Midbrain (tissue), 1 donor: ENCODE measurements around the gene NBPF11.
"Not testable (repeated sequence)": the region's sequence is repeated elsewhere in the genome, so short reads cannot be mapped to it uniquely, and the experiment has no call there.

ENCODE experiments used
- DNase-seq: peaks from one replicate; lab custom pipeline; 2025; lab: John Stamatoyannopoulos, UW

The NBPF11 gene

DNA sequence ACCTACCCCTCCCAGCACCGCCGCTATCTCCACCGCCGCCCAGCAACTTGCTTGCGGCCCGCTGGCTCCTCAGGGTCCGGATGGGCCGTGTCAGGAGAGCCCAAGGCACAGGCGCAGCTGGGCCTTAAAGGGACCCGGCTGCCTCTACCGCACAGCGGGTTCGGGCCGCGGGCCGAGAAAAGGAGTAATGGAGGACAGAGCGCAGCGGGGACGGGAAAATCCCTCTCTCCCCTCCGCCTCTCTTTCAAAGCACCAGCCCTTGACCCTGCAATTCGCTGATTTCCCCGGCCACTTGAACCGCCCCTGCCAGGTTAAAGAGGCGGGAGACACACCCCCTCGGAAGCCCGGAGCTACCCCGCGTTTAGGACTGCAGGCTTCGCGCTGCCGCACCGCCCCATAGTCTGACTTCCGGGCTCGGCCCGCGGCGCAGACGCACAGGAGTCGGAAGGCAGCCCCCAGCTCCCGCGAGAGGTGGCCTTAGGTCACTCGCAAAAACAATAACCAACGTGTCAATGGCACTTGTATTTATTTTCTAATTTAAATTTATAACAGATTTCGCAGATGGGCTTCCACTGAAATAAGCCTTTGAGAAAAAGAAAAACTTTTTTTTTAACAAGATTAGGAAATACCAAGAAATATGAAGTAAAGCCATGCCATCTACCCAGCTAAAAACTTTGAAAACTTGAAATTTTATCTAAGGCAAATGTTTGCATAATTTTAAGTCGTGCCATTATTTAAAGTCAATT is at the start of gene NBPF11:
TSS of gene NBPF11 (minus strand) at position 371 of the 746 bp plus-strand sequence. CDS start 25,278 bp downstream, outside the sequence.
- DNase-seq: peak; percentile 71

DNA sequence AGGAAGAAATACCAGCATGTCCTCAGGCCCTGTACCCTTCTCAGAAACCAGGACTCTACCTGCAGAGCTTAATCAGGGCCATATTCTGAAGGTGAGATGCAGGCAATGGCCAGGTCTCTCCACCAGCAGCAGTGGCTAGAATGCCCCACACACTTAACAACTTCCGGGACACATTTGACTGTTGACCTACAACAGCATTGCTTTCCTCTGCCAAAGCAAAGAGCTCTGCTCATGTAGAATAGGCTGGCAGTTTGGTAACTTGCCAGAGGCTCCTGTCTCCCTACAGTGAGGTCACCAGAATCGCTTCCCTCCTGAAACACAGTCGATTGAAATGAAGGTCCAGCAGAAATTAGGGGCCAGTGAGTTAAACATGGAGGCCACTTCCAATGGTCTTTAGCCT is 45.3 kb upstream of the NBPF11 start:
- DNase-seq: not testable (repeated sequence)

GRCh38 chr1:148196949-148197348 is 44.9 kb upstream of the NBPF11 start:
- DNase-seq: not testable (repeated sequence)

DNA sequence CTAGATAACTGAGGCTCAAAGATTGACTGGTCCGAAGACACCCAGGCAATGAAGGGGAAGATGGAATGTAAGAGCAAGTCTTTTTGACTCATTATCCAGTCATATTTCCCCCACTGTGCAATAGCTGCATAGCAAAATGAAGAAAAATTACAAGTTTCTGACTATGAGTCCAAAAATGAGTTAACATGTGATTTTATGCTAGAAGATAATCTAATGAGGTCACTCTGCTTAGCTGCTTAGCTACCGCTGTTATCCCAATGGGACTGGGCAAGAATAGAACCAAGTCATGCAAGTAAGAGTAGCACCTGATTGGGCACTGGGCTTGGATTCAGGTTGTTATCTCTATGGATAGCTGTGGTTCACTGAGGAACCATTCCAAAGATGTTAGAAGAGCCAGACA is 43.0 kb upstream of the NBPF11 start:
- DNase-seq: not testable (repeated sequence)

GRCh38 chr1:148188768-148189167 is 36.7 kb upstream of the NBPF11 start:
- not testable (repeated sequence) for DNase-seq

DNA sequence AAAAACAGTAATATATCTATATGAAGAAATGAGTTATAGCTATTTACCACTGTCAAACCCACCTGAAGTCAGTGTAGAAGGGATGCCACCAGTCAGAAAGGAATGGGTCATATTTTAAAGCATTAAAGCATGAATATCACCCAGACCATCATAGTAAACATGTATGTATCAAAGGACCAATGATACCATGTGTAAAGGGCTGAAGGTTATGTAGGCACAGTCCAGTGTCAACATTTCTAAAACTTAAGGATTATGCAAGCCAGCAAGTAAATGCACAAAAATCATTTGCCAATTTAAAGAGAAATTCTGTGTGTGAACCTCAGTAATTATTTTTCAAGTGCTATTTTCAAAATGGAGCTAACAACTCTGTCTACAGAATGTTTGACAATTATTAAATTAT is 26.6 kb upstream of the NBPF11 start:
- not testable (repeated sequence) for DNase-seq

DNA sequence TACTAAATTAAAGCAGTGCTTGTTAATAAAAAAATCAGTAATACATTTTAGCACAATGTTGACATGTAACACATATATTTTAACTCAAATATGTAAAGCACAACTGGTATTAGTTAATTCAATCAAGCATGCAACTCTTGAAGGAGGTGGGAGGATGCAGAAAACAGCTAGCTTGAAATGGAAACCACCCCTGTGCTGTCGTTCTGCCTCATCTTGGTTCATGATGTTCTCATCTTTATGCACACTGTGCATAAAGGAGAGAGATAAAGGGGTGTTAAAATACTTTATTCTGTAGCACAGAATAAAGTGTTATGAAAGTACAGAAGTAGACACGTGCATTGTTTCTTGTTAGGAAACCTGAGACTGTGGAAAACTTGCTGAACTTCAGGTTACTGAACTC is 23.3 kb upstream of the NBPF11 start:
- not testable (repeated sequence) for DNase-seq

GRCh38 chr1:148171995-148172394 is 19.9 kb upstream of the NBPF11 start:
- DNase-seq: not testable (repeated sequence)

DNA sequence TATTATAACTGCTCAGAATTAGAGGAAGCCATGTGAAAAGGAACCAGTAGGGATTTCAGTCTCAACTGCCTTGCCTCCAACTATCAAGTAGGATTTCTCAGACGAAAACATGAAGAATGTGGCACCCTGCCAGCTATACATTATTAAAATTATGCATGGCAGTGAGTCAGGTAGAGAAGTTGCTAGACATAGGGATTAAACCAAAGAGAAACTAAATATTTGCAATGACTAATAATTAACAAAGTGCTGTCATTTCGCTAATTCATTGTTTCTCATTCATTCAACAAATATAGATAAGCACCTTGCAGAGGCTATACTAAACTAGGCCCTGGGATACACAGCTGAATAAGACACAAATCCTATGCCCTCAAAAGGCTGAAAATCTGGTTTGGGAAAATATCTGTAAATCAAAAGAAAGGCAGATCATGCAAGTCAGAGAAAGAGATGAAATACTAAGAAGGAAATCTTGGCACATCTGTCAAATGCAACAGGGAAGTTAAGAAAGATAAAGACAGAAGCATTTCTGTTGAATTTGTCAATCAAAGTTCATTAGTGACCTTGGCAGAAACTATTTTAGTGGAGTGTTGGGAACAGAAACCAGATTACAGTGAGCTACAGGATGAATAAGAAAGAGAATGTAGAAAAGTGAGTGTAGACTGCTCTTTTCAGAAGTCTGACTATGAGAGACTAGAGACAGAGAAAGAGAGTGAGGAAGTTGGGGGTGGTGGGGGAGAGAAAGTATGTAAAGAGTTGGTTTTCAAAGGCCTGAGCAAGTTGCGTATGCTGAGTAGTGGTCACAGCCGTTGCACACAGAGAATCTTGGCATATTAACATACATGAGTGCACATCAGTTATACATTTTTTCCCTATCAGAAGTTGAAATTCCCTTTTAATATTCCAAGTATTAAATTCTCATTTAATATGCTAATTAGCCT is 14.7 kb upstream of the NBPF11 start:
- DNase-seq: no peak

DNA sequence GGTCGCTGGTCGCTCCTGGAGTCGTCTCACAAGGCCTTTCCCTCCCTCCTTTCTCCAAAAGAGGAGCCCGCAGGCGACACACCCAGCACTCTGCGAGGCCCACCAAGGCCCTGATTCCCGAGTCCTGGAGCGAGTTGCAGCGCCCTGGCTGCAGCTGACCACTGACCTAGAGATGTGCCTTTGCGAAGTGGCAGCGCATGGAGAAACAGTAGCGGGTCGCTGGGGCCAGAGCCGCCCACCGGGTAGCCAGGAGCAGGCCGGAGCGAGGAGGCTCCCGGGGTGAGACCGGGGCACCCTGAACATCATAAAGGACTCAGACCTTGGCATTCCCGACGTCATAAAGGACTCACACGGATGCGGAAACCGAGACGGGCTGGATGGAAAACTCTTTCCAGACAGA is 10.3 kb upstream of the NBPF11 start:
- no peak for DNase-seq

DNA sequence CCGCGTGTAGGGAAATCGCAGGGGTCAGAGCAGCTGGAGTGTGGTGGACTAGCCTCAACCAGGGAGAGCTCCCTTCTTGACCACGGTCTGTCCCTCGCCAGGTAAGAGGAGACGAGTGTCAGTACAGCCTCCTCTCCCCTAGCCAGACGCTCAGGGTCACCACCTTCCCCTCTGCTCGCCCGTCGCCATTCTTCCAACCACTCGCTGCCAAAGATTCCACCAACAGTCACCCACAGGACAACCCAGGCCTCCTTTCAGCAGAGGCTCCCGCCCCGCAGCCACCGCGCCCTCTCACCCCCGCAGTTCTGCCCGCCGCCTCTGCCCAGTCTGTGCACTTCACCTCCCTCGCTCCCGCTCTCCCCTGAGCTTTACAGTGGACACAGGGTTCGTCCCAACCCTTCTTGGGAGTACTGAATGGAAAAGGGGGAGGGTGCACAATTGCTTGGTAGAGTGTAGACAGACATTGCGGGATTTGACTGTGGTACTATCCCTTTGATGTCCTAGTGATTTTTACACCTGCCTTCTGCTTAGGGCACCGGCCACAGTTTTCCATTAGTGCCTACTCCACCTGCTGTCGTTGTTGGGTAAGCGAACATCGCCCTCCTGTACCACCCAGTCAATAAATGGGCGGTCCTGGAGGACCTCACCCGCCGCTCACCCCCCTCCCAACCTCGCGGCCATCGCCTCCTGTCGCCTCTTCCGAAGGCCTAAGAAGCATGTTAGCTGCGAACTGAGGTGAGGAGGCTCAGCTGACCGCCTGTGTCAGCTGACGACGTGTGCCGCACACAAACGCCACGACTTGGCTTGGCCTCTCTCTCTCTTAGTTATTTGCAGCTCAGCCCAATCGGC is 9.2 kb upstream of the NBPF11 start:
- no peak for DNase-seq

DNA sequence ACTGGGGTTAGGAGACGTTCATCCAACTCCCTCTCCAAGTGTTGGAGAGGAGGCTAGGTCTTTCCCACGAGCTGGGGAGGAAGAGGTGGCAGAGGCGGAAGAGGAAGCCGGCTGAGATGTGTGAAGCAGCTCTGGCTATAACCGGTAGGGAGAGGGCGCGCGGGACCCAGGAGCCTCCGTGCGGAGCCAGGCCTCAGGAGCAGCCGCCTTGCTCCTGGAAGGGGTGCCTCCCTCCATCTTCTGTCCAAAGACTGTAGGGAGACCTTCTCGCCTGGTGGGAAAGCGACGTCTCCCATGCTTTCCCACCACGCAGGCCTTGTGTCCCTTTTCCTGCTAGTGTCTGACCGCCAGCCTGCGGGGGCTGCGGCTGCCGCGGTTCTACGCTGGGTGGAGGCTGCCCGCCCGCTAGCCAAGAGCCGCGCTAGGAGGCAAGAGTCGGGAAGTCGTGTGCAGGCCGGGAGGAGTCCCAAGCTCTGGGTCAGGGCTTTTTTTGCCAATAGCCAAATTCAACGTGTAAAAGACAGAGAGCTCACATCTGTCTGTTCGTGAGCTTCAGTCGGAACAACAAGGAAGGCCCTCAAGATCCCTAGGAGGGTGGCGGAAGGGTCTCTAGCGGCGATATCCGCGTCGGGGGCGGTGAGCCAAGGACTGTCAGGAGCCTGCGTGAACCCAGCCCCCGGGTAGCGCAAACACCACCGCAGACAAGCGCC is 8.4 kb upstream of the NBPF11 start:
- DNase-seq: no peak

DNA sequence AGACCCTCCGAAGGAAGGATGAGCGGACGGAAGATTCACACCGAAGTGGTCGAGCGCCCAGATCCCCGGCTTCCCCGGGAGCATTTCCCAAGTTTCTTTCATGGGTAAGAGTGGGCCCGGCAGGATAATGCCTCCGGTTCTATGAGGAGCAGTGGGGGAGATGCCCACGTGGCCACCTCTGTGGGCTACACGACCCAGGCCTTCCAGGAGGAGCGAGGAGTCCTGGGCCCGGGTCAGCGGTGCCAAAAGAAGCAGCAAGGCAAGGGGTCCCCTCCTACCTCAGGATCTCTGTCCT is 7.9 kb upstream of the NBPF11 start:
- DNase-seq: no peak

DNA sequence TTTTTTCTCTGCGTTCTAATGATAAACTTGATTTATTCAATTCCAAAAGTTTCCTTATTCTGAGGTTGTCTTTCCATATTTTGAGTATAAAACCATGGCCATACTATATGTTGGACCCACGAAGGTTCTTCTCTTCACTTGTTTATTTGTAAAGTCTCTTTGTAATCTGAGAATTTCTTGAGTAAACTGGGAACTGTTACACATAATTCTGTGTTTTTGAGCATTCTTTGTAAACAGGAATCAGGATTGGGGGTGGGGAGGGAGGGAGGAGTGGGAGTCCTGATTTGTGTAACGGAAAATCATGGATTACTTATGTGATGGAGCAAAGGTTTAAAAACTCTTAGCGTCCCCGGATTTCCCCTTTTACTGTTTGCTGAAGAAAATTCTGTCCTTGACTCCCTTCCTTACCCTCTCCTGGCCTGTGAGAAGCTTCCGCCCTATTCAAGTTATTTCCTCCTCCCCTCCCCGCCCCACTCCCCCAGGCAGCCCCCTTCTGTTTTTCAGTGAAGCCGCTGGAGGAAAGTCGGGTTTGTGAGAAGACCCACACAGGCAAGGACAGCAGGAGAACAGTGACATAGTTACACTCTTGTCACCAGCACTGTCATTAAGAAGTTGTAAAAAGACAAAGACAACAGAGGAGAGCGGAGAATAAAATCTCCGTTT is 6.4 kb upstream of the NBPF11 start:
- DNase-seq: no peak

- DNase-seq: not testable (repeated sequence)
These were observed 5.7 kb upstream of the NBPF11 start for GRCh38 chr1:148157803-148158202.

DNA sequence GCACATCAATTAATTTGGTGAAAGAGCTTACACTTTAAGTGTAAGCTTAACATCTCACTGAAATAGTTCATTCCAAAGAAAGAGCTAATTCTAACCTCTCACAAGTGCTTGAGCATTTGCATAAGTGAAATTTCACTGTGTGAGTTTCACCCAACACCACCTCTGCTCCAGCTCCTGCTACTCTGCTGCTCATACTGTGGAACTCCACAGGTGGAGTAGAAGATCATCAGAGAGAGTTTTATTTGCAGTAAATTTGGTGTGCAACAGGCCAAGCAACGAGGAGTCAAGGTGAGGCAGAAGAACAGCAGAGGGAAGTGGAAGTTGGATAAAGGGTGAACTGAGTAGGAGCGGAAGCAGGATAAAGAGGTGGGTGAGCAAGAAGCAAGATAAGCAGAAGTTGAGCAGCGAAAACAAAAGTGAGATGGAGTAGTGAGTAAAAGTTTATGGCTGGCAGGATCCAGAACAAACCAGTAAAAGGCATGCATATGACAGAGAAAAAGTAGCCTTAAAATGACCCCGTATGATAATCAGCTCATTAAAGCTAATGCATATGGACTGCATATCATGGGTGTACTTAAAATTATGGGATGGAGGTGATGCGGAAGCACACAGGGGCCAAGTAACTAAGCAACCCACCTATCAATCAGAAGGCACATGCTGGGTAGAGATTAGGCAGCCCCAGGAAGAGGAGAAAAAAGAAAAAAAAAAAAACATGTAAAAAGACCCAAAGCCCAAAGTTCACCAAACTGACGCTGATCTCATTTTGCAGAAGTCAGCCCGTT is 3.6 kb upstream of the NBPF11 start:
- not testable (repeated sequence) for DNase-seq

- not testable (repeated sequence) for DNase-seq
These were observed 714 bp upstream of the NBPF11 start for GRCh38 chr1:148152795-148153194.

DNA sequence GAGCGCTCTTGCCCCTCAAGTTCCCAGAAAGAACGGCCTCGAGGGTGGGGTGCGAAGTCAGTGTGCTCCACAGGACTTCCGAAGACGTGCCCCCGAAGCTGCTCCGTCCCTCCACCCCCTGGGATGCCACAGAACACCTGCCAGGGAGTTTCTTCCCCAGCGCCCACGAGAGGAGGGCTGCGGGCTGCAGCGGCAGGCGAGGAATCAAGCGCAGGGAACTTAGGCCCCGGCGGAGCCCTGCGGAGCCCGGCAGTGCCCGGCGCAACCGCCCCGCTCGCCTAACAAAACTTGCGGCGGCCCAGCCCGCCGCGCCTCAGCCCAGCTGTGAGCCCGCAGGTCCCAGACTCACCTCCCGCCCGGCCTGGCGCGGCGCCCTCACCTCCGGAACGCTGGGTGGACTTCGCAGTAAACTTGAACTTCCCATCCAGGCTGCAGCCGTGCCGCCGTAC is 686 bp downstream of the NBPF11 start:
- not testable (repeated sequence) for DNase-seq

- not testable (repeated sequence) for DNase-seq
These were observed 1.1 kb downstream of the NBPF11 start for GRCh38 chr1:148150945-148151344.

DNA sequence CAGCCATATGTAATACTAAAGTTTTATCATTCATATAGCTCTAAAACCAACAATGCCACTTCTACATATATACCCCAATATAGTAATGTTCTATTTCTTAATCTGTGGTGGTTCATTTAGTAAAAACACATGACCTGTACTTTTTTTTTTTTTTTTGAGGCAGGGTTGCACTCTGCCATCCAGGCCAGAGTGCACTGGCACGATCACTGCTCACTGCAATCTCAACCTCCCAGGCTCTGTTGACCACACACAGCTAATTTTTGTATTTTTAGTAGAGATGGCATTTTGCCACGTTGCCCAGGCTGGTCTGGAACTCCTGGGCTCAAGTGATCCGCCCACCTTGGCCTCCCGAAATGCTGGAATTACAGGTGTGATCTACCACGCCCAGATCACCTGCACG is 2.1 kb downstream of the NBPF11 start:
- not testable (repeated sequence) for DNase-seq
